Natural killer cell (primary cell): ENCODE measurements around the gene WDR49. TPM values are rescaled to one million over a fixed set of nuclear protein-coding genes. Genes with fewer than 3 reads are reported as not detected.

ENCODE experiments used
- ATAC-seq, 3 donors: fragments of 150-1000 bp in 2 of 3; fragments of 200-7000 bp in 1 of 3; cut with Tn5 transposase; 1 replicate in 1 of 3; 2 replicates in 2 of 3; pipeline ENCODE4 v1.10.0; 2021; ENCODE audit warnings: mild to moderate bottlenecking in 2 of 3, moderate library complexity in 2 of 3
- DNase-seq, 2 donors: peaks; one replicate each; pipeline versions ENCODE4 v3.0.0 to v3.0.0-alpha.2; 2013 to 2021; ENCODE audit warnings: mixed read lengths in 1 of 2
- H3K27ac ChIP-seq: one replicate; pipeline ENCODE4 v1.5.1; 2013; ENCODE audit warnings: mild to moderate bottlenecking, low read length
- H3K27me3 ChIP-seq: one replicate; pipeline ENCODE4 v1.6.1; 2013; ENCODE audit warnings: low read length; ENCODE audit not compliant: control insufficient read depth, insufficient read depth
- H3K36me3 ChIP-seq: one replicate; pipeline ENCODE4 v1.6.1; 2013; ENCODE audit warnings: low read length; ENCODE audit not compliant: control insufficient read depth, insufficient read depth
- H3K4me1 ChIP-seq: one replicate; pipeline ENCODE4 v1.6.1; 2013; ENCODE audit warnings: low read length; ENCODE audit not compliant: control insufficient read depth, insufficient read depth
- H3K4me3 ChIP-seq: one replicate; pipeline ENCODE4 v1.5.1; 2013; ENCODE audit warnings: low read length
- H3K9me3 ChIP-seq: one replicate; pipeline ENCODE4 v1.6.1; 2013; ENCODE audit warnings: low read length; ENCODE audit not compliant: control insufficient read depth, insufficient read depth
- H3K27ac Mint-ChIP-seq, 2 donors: one replicate each; pipeline ENCODE4 v1.8.0; 2022; ENCODE audit warnings: mild to moderate bottlenecking in 2 of 2, mixed read lengths in 2 of 2, moderate library complexity in 1 of 2
- H3K27me3 Mint-ChIP-seq, 2 donors: one replicate each; pipeline ENCODE4 v1.8.0; 2022; ENCODE audit warnings: low read depth in 2 of 2, mixed read lengths in 2 of 2
- H3K36me3 Mint-ChIP-seq: one replicate; pipeline ENCODE4 v1.8.0; 2022; ENCODE audit warnings: mixed read lengths
- H3K4me1 Mint-ChIP-seq, 2 donors: one replicate each; pipeline ENCODE4 v1.8.0; 2022; ENCODE audit warnings: mixed read lengths in 2 of 2
- H3K4me3 Mint-ChIP-seq: one replicate; pipeline ENCODE4 v1.8.0; 2022; ENCODE audit warnings: mild to moderate bottlenecking, moderate library complexity, mixed read lengths
- H3K9me3 Mint-ChIP-seq, 2 donors: one replicate each; pipeline ENCODE4 v1.8.0; 2022; ENCODE audit warnings: mixed read lengths in 2 of 2
- WGBS: methylation state at CpG from one replicate; pipeline ENCODE4 v1.1.7; 2013; ENCODE audit warnings: missing lambda C conversion rate; ENCODE audit not compliant: insufficient coverage; 5-methylcytosine and 5-hydroxymethylcytosine counted together
- intact Hi-C: fragments of 100-400 bp; cut with micrococcal nuclease; formaldehyde crosslinking; loops from one replicate; pipeline ENCODE4 v1.14.2; 2022
- total RNA-seq, 4 donors: library from RNA; stranded (reverse); fragments of 120-200 nt in 1 of 4; gene quantifications; one replicate each; pipeline versions ENCODE4 v1.2.3 to v1.2.4, GENCODE V29; 2013 to 2022
- TF ChIP-seq, protein P1 (sequence below): fragments of 200-600 bp; IDR thresholded peaks from one replicate; pipeline ENCODE4 v1.8.0; 2022; ENCODE audit warnings: antibody characterized with exemption

WDR49 gene
- total RNA-seq, 3 donors from 2014 or later (not counting 1 experiment from before 2014, with no cell fraction given) = 1.4 to 1.9 (median 1.5) TPM

DNA sequence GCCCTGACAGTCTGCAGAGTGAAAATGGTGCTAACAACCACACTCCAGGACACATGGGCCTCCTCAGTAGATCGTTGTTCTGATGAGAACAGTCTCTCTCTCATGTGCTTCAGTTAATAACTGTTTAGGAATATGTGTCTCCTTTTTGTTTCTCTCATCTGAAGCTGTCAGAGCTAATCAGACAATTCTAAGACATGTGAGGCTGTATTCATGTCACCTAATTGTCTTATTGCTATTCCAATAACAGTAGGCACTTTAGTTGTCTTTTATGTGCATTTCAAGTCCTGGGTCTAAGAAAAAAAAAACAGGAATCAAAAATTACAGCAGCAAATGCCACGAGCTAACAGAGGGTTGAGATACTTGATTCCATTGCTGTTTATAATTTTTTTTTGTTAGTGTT is 89.1 kb downstream of the WDR49 start:
- 67% methylated on average over 2 of the region's 2 CpGs for WGBS
- Mint-ChIP-seq H3K9me3 (no peaks in the 10 kb centered on the region), H3K36me3 (no peaks in the 10 kb centered on the region), H3K4me3 (no peak overlapping the region), H3K27ac (no peak overlapping the region), H3K27me3 (peaks cover 0 to 4% of the 10 kb centered on the region in 2 donors), H3K4me1 (no peaks in the 10 kb centered on the region)
- intact Hi-C loops = no loop called here
- TF ChIP-seq, protein P1, sequence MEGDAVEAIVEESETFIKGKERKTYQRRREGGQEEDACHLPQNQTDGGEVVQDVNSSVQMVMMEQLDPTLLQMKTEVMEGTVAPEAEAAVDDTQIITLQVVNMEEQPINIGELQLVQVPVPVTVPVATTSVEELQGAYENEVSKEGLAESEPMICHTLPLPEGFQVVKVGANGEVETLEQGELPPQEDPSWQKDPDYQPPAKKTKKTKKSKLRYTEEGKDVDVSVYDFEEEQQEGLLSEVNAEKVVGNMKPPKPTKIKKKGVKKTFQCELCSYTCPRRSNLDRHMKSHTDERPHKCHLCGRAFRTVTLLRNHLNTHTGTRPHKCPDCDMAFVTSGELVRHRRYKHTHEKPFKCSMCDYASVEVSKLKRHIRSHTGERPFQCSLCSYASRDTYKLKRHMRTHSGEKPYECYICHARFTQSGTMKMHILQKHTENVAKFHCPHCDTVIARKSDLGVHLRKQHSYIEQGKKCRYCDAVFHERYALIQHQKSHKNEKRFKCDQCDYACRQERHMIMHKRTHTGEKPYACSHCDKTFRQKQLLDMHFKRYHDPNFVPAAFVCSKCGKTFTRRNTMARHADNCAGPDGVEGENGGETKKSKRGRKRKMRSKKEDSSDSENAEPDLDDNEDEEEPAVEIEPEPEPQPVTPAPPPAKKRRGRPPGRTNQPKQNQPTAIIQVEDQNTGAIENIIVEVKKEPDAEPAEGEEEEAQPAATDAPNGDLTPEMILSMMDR = no peak
- Histone ChIP-seq H3K36me3 (no peaks in the 10 kb centered on the region), H3K9me3 (no peaks in the 10 kb centered on the region), H3K4me1 (no peaks in the 10 kb centered on the region), H3K27me3 (no peaks in the 10 kb centered on the region), H3K27ac (no peak overlapping the region), H3K4me3 (no peak overlapping the region)
- no peak for DNase-seq
- no peak for ATAC-seq

DNA sequence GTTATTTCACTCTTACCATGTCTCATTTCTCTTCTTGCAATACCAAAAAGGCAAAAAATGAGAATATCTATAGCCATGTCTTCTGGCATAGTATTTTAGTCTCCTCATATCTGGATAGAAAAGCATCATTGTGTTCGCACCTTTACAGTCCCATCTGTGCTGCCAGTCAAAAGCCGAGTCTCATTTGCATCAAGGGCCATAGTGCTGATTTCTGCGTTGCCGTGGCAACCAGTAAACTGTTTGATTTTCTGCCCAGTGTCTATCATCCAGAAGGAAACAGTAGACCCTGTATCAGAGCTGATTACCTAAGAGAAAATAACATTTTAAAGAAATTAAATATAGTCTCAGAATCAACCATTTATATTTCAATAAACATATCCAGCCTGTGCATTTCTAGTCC is 93.8 kb downstream of the WDR49 start:
- DNase-seq (no peak), ATAC-seq (no peak)
- Mint-ChIP-seq H3K4me1 (no peaks in the 10 kb centered on the region), H3K4me3 (no peak overlapping the region), H3K36me3 (no peaks in the 10 kb centered on the region), H3K27ac (no peak overlapping the region), H3K27me3 (no peaks in the 10 kb centered on the region), H3K9me3 (no peaks in the 10 kb centered on the region)
- TF ChIP-seq, protein P1 = no peak
- WGBS = 93% methylated on average over 4 of the region's 4 CpGs
- H3K27ac ChIP-seq = no peak overlapping the region
- H3K36me3 ChIP-seq = no peaks in the 10 kb centered on the region
- no peaks in the 10 kb centered on the region for H3K27me3 ChIP-seq
- H3K9me3 ChIP-seq = no peaks in the 10 kb centered on the region
- intact Hi-C loops = no loop called here
- no peak overlapping the region for H3K4me3 ChIP-seq
- H3K4me1 ChIP-seq = no peaks in the 10 kb centered on the region

DNA sequence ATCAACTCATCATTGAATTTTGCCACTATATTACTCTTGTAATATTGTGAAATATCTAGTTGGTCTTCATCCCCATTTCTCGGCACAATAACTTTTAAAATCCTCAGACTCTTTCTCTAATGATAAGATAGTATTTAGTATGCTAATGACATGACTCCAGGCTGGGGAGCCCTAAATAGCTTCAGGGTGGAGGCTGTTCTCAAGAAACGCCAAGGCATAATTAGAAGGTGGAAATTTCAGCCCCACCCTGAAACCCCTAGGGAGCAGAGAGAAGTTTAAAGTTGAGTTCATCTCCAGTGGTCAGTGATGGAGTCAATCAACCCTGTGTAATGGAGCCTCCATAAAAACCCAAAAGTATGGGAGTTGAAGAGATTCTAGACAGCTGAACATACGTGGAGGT is 98.8 kb downstream of the WDR49 start:
- Histone ChIP-seq H3K36me3 (no peaks in the 10 kb centered on the region), H3K4me3 (no peak overlapping the region), H3K27ac (no peak overlapping the region), H3K4me1 (no peaks in the 10 kb centered on the region), H3K9me3 (no peaks in the 10 kb centered on the region), H3K27me3 (no peaks in the 10 kb centered on the region)
- TF ChIP-seq, protein P1 = no peak
- ATAC-seq (no peak), DNase-seq (no peak)
- no peak overlapping the region for H3K4me3 Mint-ChIP-seq
- H3K27ac Mint-ChIP-seq = no peak overlapping the region
- H3K36me3 Mint-ChIP-seq = no peaks in the 10 kb centered on the region
- intact Hi-C loops = no loop called here
- 89% methylated on average over 2 of the region's 3 CpGs for WGBS
- no peaks in the 10 kb centered on the region for H3K27me3 Mint-ChIP-seq
- no peaks in the 10 kb centered on the region for H3K4me1 Mint-ChIP-seq
- H3K9me3 Mint-ChIP-seq = no peaks in the 10 kb centered on the region

DNA sequence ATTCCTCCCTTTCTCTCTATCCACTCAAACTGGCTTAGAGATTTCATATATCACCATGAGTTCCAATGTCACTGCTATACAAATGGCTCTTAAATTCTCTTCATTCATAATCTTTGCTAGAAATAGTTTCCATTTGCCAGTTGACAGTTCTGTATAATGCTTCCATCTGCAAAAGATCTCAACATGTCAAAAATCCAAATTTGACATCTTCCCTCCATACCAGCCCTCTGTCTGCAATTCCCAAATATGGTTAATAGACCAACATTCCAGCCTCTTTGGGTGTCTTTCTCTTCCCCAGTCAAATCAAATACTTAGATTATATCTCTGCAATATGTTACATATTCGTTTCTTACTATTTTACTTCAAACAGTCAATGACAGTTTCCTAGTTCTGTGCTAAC is 115.7 kb downstream of the WDR49 start:
- WGBS = 58% methylated on average over 1 of the region's 1 CpG
- DNase-seq (no peak), ATAC-seq (no peak)
- Histone ChIP-seq H3K36me3 (no peaks in the 10 kb centered on the region), H3K9me3 (peaks cover 5% of the 10 kb centered on the region), H3K4me3 (no peak overlapping the region), H3K27ac (no peak overlapping the region), H3K4me1 (no peaks in the 10 kb centered on the region), H3K27me3 (no peaks in the 10 kb centered on the region)
- TF ChIP-seq, protein P1 = no peak
- Mint-ChIP-seq H3K27me3 (no peaks in the 10 kb centered on the region), H3K4me3 (no peak overlapping the region), H3K9me3 (peaks cover 5 to 7% of the 10 kb centered on the region in 2 donors), H3K27ac (no peak overlapping the region), H3K36me3 (no peaks in the 10 kb centered on the region), H3K4me1 (no peaks in the 10 kb centered on the region)
- intact Hi-C loops = no loop called here
